ENCODE data around the gene SLC9A9. TPM values are rescaled to one million over a fixed set of nuclear protein-coding genes. Genes with fewer than 3 reads are reported as not detected.

SLC9A9 gene
- total RNA-seq, 2 donors from 2014 or later, result 29.6 to 60.1 TPM

GRCh38 chr3:143237077-143237627, 611.1 kb downstream of the SLC9A9 start:
- no peak for ATAC-seq (ENCODE audit: insufficient number of reproducible peaks, low FRiP score, low read depth)

GRCh38 chr3:143236226-143236964, 611.9 kb downstream of the SLC9A9 start:
- TF ChIP-seq, protein P1, sequence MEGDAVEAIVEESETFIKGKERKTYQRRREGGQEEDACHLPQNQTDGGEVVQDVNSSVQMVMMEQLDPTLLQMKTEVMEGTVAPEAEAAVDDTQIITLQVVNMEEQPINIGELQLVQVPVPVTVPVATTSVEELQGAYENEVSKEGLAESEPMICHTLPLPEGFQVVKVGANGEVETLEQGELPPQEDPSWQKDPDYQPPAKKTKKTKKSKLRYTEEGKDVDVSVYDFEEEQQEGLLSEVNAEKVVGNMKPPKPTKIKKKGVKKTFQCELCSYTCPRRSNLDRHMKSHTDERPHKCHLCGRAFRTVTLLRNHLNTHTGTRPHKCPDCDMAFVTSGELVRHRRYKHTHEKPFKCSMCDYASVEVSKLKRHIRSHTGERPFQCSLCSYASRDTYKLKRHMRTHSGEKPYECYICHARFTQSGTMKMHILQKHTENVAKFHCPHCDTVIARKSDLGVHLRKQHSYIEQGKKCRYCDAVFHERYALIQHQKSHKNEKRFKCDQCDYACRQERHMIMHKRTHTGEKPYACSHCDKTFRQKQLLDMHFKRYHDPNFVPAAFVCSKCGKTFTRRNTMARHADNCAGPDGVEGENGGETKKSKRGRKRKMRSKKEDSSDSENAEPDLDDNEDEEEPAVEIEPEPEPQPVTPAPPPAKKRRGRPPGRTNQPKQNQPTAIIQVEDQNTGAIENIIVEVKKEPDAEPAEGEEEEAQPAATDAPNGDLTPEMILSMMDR (IDR thresholded peaks at IDR 0.05), result no peak
- no peak overlapping the region for H3K4me3 ChIP-seq
- H3K4me1 ChIP-seq (ENCODE audit: control insufficient read depth in 1 of 2, low read depth in 2 of 2), result peaks cover 3 to 6% of the 10 kb centered on the region in 2 donors
- no peaks in the 10 kb centered on the region for H3K9me3 ChIP-seq
- no peak overlapping the region for H3K27ac ChIP-seq
- no peaks in the 10 kb centered on the region for H3K27me3 ChIP-seq (replicated peaks; ENCODE audit: insufficient read depth)
- H3K36me3 ChIP-seq, result no peaks in the 10 kb centered on the region
- DNase-seq (ENCODE audit: low spot score) (no peak), ATAC-seq (ENCODE audit: insufficient number of reproducible peaks, low FRiP score, low read depth) (no peak)

More at GRCh38 chr3:143237077-143237627, 611.1 kb downstream of the SLC9A9 start:
- DNase-seq (ENCODE audit: low spot score), result no peak
- Histone ChIP-seq H3K27ac (no peak overlapping the region), H3K4me1 (ENCODE audit: control insufficient read depth in 1 of 2, low read depth in 2 of 2) (peaks cover 7 to 14% of the 10 kb centered on the region in 2 donors), H3K4me3 (no peak overlapping the region), H3K27me3 (replicated peaks; ENCODE audit: insufficient read depth) (no peaks in the 10 kb centered on the region), H3K9me3 (no peaks in the 10 kb centered on the region), H3K36me3 (no peaks in the 10 kb centered on the region)
- TF ChIP-seq, protein P1 (IDR thresholded peaks at IDR 0.05), result no peak

DNA sequence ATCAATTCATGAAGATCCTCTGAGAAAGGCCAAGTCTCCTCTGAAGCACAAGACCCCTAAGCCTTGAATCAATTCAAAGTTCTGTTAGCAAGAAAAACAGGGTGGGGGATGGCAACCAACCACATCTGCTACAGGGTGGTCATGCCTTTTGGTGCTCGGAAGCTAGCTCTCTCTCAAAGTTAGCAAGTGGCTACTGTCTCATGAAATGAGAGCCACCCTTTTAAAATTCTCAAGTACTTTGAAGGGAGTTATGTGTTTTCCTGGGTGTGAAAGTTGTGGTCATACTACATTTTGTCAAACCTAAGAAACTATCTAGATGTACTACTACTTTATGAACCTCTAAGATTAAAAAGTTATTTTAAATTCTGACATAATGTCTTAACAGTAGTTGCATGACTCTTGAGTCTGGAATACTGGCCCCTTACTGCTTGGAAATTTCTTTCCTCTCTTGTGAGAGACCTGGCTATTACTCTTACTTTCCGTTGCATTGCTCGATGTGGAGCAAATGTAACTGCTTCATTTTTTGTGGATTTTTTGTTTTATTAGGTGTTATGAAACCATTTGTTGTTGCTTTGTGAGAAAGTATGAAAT, 612.6 kb downstream of the SLC9A9 start:
- Histone ChIP-seq H3K9me3 (no peaks in the 10 kb centered on the region), H3K4me3 (no peak overlapping the region), H3K27me3 (replicated peaks; ENCODE audit: insufficient read depth) (no peaks in the 10 kb centered on the region), H3K36me3 (no peaks in the 10 kb centered on the region), H3K27ac (no peak overlapping the region), H3K4me1 (ENCODE audit: control insufficient read depth in 1 of 2, low read depth in 2 of 2) (no peaks in the 10 kb centered on the region)
- DNase-seq (ENCODE audit: low spot score) (no peak), ATAC-seq (ENCODE audit: insufficient number of reproducible peaks, low FRiP score, low read depth) (no peak)
- TF ChIP-seq, protein P1 (IDR thresholded peaks at IDR 0.05), result no peak

GRCh38 chr3:143234526-143234925, 613.7 kb downstream of the SLC9A9 start:
- ATAC-seq (ENCODE audit: insufficient number of reproducible peaks, low FRiP score, low read depth) (no peak), DNase-seq (ENCODE audit: low spot score) (no peak)
- Histone ChIP-seq H3K36me3 (no peaks in the 10 kb centered on the region), H3K27ac (no peak overlapping the region), H3K4me1 (ENCODE audit: control insufficient read depth in 1 of 2, low read depth in 2 of 2) (no peaks in the 10 kb centered on the region), H3K9me3 (no peaks in the 10 kb centered on the region), H3K27me3 (replicated peaks; ENCODE audit: insufficient read depth) (no peaks in the 10 kb centered on the region), H3K4me3 (no peak overlapping the region)
- TF ChIP-seq, protein P1 (IDR thresholded peaks at IDR 0.05), result no peak

DNA sequence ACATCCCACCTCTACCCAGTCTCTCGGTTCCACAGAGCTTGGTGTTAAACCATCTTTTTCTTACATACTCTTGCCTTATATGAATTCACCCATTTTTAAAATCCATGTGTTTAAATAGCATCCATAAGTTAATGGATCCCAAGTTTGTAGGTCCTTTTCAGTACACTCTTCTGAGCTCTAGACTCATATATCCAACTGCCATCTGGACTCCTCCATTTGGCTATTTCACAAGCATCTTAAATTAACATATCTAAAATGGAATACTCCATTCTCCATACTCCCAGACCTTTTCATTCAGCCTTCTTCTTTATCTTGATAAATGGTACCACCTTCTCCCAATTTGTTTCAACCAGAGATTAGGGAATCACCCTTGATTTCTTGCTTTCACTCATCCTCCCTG, 615.3 kb downstream of the SLC9A9 start:
- Histone ChIP-seq H3K9me3 (no peaks in the 10 kb centered on the region), H3K4me3 (no peak overlapping the region), H3K27ac (no peak overlapping the region), H3K4me1 (ENCODE audit: control insufficient read depth in 1 of 2, low read depth in 2 of 2) (no peaks in the 10 kb centered on the region), H3K36me3 (no peaks in the 10 kb centered on the region), H3K27me3 (replicated peaks; ENCODE audit: insufficient read depth) (no peaks in the 10 kb centered on the region)
- TF ChIP-seq, protein P1 (IDR thresholded peaks at IDR 0.05), result no peak
- DNase-seq (ENCODE audit: low spot score), result no peak
- ATAC-seq (ENCODE audit: insufficient number of reproducible peaks, low FRiP score, low read depth), result no peak
